Ishikawa (cell line): ENCODE data around the gene IDH3A.

Source experiments
- EGR1 ChIP-seq: IDR thresholded peaks from 2 replicates; pipeline ENCODE4 v1.6.1; 2012
- EP300 ChIP-seq: IDR thresholded peaks from 2 replicates; pipeline ENCODE4 v1.6.1; 2012; ENCODE audit warnings: borderline replicate concordance
- RAD21 ChIP-seq: IDR thresholded peaks from 2 replicates; pipeline ENCODE4 v1.6.1; 2012; ENCODE audit warnings: low read depth

GRCh38 chr15:78102741-78103140, 46.4 kb upstream of the IDH3A start:
- TF ChIP-seq RAD21 (no peak), EP300 (no peak), EGR1 (no peak)
